SKM-1 (cell line): ENCODE data around the gene SFSWAP.

ENCODE experiments used
- DNase-seq: peaks from one replicate; lab custom pipeline; 2025; ENCODE audit not compliant: unreplicated experiment; lab: John Stamatoyannopoulos, UW

The SFSWAP gene

GRCh38 chr12:131785763-131786330 is 75.0 kb downstream of the SFSWAP start:
- DNase-seq, result no peak

DNA sequence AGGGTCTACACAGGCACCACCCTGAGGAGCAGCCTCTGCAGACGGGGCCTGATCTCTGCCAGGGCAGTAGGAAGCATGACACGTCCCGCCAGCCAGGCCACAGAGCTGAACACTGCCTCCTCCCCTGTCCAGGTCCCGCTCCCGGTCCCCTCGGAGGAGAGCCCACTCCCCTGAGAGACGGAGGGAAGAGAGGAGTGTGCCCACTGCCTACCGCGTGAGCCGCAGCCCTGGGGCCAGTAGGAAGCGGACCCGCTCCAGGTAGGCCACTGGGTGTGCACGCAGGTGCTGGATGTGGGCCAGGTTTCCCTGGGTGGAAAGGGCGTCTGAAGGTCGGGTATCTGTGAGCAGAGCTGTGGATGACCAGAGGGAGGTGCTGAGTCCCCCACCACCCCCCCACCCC is 75.4 kb downstream of the SFSWAP start:
- DNase-seq, result no peak

DNA sequence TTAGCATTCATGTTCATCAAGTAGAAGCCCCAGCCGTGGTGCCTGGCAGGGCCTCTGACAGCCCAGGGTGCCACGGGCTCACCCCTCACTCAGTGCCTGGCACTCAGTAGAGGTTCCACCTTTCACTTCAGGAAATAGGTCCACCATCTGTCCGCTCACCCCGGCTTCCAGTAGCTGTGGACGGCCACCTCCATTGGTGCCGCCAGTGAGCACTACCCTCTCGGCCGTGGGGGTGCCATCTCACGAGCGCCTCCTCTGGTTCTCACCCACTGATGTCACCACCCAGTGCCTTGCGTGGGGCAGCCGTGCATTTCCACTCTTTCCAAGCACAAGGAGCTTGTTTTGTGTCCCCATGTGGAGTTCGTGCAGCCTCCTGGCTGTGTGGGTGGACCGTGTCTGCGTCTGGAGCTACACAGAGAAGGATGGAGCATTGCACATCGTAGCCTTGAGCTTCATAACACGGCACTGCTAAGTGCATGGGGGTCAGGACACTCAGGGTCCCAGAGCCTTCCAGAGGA is 76.3 kb downstream of the SFSWAP start:
- DNase-seq, result no peak

DNA sequence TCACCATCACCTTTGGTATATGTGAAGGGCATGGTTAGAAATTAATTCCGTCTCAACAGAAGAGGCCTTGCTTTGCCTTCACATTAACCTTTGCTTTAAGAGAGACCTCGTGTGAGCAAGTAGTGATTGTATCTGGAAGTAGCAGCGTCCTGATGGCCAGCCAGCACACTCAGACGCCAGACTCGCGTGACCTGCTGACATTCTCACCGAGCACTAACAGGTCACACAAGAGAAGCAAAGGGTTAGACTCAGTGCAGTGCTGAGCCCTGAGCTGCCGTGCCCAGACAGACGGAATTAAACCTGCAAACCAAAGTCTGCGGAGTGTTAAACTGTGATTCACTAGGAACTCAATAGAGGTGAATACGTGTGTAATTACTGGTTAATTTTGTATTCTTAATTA is 77.2 kb downstream of the SFSWAP start:
- no peak for DNase-seq

GRCh38 chr12:131789638-131790037 is 78.7 kb downstream of the SFSWAP start:
- DNase-seq, result no peak

- DNase-seq, result no peak
These were observed 82.5 kb downstream of the SFSWAP start for GRCh38 chr12:131793243-131794022.

DNA sequence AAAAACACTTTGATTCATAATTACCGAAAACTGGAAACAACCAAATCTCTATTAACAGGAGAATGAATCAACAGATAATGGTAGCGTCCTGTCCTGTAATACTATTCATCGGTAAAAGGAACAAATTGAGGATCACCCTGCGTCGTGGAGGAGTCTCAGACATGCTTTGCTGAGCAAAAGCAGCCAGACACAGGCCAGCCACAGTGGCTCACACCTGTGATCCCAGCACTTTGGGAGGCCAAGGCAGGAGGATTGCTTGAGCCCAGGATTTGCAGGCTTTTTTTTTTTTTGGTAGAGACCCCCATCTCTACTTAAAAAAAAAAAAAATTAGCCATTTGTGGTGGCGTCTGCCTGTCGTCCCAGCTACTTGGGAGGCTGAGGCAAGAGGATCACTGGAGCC is 83.2 kb downstream of the SFSWAP start:
- DNase-seq, result no peak

DNA sequence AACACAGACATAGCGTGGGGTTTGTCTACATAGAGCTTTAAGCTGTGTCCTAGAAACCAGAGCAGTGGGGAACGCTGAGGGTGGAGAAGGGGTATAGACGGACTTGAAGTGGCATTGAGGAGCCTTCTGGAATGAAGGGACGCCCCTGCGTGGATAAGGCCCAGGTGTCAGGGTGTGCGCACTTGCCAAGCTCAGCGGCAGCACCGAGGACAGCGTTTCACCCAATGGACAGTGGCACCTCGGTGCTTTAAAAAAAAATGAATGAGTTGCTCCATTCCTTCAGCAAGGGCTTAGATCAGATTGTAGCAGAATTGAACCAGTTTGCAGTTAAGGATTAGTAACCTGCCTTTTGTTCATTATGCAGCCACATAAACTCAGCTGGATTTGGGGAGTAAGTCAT is 83.7 kb downstream of the SFSWAP start:
- no peak for DNase-seq

- DNase-seq, result no peak
These were observed 84.2 kb downstream of the SFSWAP start for GRCh38 chr12:131795064-131795463.

DNA sequence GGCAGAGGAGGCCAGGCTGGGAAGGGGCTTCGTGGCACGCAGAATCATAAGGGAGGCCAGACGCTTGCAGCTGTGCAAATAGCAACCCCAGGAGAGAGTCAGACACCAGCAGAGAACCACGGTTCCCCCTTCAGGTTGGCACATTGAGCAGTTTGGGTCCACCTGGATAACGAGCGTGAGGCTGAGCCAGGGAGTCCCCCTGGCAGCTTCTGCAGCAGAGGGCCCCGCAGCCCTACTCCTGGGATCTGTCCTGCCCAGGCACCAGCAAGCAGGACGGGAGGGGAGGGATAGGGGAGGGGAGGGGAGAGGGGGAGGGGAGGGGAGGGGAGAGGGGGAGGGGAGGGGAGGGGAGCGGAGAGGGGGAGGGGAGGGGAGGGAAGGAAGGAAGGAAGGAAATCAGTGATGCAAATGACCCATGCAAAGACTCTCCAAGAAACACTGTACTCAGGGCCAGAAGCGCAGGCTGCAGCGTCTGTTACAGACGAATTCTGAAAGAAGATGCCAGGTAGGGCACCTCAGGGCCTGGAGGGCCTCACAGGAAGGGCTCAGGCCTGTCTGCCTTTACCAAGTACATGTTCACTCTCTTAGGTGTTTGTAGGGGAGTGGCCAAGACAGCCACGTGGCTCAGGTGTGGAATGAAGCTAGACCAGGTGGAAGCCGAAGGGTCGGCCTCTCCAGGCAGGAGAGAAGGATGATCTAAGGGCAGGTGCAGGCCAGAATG is 85.0 kb downstream of the SFSWAP start:
- DNase-seq, result no peak

GRCh38 chr12:131796411-131796736 is 85.5 kb downstream of the SFSWAP start:
- no peak for DNase-seq

DNA sequence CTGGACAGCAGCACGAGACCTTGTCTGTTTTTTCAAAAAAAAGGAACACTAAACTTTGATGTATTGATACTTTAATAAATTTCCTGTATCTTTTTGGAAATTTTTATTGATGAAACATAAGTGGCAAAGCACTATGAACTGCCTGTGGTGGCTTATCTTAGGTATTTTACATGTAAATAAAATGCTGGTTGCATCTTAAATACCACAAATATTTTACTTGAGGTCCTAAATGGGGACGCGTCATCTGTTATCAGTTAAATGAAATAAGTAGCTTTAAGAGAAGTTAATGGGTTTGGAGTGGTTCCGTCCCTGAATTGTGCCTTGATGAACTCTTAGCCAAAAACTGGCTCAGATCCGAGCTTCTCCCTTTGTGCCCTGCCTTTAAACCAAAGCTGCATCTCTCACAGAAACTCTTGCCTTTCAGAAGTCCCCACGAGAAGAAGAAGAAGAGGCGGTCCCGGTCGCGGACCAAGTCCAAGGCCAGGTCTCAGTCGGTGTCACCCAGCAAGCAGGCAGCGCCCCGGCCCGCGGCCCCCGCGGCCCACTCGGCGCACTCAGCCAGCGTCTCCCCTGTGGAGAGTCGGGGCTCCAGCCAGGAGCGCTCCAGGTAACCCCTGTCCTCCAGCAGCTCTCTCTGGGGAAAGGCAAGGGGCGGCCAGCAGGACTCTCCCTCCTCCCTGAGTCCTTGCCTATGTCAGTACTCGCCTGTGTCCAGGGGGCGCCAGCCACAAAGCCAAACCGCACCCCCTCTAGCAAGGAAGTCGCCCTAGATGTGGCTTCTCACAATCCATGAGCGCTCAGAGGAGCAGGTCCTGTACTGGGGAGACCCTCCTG is 86.1 kb downstream of the SFSWAP start:
- DNase-seq, result no peak

DNA sequence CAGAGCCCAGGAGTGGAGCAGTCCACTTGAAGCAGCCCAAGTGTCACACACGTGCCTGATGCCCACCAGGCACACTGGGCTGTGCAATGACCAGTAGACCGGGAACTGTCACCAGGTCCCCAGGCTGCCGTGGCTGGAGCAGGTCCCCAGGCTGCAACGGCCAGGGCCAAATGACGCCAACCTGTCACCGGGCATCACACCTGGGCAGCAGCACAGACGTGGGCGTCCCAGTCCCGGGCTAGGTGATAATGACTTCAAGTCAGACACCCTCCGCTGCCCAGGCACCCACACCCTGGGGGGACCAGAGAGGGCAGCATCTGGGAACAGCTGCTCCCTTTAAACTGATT is 86.7 kb downstream of the SFSWAP start:
- no peak for DNase-seq

- DNase-seq, result no peak
These were observed 88.3 kb downstream of the SFSWAP start for GRCh38 chr12:131799195-131799594.

DNA sequence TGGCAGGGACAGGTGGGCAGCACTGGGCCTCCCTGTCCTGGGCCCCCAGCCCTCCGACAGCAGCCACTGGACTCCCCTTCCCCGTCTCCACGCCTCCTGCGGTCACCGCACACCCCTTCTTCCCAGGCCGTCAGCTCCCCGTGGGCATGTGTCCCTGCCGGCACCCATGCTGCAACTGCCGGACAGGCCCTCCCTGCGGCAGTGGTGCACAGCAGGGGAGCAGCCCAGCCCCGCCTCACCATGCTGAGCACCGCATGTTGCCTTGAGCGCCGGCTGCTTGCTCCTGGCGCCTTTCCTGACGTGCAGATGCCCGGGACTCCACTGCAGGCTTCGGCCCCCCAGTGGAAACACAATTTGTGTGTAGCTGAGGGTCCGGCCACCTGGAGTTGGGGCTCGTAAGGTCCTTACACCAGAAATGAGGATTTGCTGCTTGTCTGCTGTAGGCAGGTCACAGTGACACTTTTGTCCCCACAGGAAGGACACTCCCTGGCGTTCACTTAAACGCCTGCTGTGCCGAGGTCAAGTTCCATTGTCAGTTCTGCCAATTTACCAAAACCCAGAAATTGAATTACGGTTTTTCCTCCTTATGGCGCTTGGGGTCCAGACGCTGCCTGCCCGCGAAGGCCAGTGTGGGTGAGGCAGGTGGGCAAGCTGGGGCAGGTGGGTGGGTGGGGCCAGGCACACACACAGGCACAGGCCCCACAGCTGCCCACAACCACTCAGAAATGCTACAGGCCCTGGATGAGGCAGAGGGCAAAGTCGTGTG is 89.1 kb downstream of the SFSWAP start:
- DNase-seq, result no peak

DNA sequence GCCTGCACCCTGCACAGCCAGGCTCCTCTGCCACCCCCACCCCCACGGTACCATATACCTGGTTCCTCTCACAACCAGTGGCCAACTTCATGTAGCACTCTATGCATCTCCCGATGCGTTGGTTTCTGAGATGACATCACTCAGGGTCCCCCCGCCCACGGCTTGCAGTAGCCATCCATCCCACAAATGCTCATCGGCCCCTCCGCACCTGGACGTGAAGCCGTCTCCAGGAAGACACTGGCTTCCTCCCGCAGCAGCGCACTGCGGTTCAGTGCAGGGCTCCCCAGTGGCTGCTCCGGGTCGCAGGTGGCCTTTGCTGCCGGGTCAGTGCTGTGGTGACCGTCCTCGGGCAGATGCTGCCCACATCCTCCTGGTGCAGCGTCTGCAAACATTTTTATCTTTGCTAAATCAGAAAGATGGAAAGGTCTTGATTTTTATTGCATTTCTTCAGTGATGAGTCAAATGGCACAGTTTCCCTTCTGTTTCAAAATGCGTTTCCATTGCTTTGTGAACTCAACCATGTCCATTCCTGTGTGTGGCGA is 89.8 kb downstream of the SFSWAP start:
- no peak for DNase-seq

GRCh38 chr12:131801254-131801866 is 90.5 kb downstream of the SFSWAP start:
- no peak for DNase-seq

- no peak for DNase-seq
These were observed 93.2 kb downstream of the SFSWAP start for GRCh38 chr12:131803961-131804521.

GRCh38 chr12:131805421-131805820 is 94.5 kb downstream of the SFSWAP start:
- no peak for DNase-seq

GRCh38 chr12:131806674-131807073 is 95.8 kb downstream of the SFSWAP start:
- no peak for DNase-seq
